Measurements from ENCODE around the gene NKPD1.

DNA sequence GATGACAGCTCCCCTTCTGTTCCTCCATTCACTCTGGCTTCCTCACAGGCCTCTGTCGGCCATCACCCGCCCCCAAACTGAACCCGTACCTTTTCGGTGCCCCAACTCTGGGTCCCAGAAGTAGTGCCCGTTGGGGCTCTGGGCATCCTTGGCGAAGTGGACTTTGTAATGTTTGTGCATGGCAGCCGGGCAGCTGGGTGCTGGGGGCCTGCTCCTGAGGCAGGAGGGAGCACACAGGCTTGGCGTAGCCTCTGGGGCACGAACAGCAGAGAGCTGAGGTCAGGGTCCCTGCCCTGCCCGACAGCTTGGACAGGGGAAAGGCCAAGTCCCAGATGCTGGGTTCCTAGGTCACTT, 834 bp downstream of the NKPD1 start:
- TF ChIP-seq POLR2A (IDR thresholded peaks at IDR 0.05) = no peak
- TF ChIP-seq, protein P1, sequence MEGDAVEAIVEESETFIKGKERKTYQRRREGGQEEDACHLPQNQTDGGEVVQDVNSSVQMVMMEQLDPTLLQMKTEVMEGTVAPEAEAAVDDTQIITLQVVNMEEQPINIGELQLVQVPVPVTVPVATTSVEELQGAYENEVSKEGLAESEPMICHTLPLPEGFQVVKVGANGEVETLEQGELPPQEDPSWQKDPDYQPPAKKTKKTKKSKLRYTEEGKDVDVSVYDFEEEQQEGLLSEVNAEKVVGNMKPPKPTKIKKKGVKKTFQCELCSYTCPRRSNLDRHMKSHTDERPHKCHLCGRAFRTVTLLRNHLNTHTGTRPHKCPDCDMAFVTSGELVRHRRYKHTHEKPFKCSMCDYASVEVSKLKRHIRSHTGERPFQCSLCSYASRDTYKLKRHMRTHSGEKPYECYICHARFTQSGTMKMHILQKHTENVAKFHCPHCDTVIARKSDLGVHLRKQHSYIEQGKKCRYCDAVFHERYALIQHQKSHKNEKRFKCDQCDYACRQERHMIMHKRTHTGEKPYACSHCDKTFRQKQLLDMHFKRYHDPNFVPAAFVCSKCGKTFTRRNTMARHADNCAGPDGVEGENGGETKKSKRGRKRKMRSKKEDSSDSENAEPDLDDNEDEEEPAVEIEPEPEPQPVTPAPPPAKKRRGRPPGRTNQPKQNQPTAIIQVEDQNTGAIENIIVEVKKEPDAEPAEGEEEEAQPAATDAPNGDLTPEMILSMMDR (IDR thresholded peaks at IDR 0.05) = no peak

All from lower leg skin (tissue), 3 donors.